ENCODE results near the gene PAPOLG. TPM values are rescaled to one million over a fixed set of nuclear protein-coding genes. Genes with fewer than 3 reads are reported as not detected.

PAPOLG gene
- 16.3 and 17.4 TPM in 2 replicates for total RNA-seq

DNA sequence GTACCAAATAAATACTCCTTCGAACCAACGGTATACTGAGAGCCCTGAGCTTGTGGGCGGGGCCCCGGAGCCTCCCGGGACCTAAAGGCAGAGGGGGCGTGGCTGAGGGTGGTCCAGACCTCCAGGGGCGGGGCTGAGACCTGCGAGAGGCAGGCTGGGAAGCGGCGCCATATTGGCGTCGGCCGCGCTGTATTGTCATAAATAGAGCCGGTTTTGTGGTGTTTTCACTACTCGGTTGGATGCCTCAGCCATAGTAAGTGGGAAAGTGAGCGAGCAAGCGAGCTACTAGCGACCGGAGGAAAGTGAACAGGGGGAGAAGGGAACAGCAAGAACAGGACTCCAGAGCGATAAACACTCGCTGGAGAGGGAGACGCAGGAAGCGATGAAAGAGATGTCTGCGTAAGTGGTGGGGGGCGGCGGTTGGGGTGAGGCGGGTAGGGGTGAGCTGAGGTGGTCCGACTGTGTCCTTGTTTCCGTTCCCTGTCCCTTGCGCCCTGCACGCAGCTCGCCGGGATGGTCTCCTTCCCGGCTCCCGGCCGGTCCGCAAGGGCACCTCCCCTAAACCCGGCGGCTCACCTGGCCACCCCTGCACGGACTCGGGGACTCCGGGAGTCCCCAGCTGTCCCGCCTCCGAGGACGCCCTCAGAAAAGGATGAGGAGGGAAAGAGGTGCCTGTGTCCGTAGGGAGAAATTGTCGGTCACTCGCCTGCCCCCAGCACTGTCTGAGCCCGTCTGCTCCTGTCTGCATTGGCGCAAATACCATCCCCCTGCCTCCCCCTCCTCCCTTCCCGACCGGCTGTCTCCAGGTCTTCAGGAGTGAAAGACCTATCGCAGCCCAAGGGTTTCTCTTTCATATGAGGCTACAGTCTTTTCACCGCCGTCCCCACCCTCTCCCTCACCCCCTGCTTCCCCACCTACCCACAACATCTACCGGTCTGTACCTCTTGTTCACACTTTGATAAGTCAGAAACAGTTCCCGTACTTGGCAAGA, at the start of gene PAPOLG:
TSS of gene PAPOLG (plus strand) at position 172 of the 991 bp plus-strand sequence. CDS start at position 383, 211 bp downstream.

Small RNAs within 50 kb of the gene (small RNA-seq; reads per million reads assigned to genes)
- gene RN7SL632P (not detected), gene RNU6-612P (not detected)

Other genes starting within 250 kb of the PAPOLG start
- gene BCL11A, start 202.6 kb upstream of the PAPOLG start, total RNA-seq, result 0.33 and 0.38 TPM in 2 replicates
- gene REL, start 125.3 kb downstream of the PAPOLG start, total RNA-seq, result 13.4 and 18.2 TPM in 2 replicates